Activated T-helper 2 cell treated with anti-CD3 and anti-CD28 coated beads, Interferon-gamma antibody, Interleukin-2, Interleukin-4, amounts not matched to agents 10 μg/mL and 5 μg/mL and 100 μg/mL, durations not matched to agents 14 hours and 24 hours and 36 hours (primary cell): ENCODE data around the gene CAMTA1. TPM values are rescaled to one million over a fixed set of nuclear protein-coding genes. Genes with fewer than 3 reads are reported as not detected.
"Not testable (repeated sequence)": the region's sequence is repeated elsewhere in the genome, so short reads cannot be mapped to it uniquely, and the experiment has no call there.

ENCODE experiments used
- DNase-seq: peaks from one replicate; pipeline ENCODE4 v3.0.0; 2021; ENCODE audit warnings: low spot score
- H3K27ac Mint-ChIP-seq: one replicate; pipeline ENCODE4 v1.8.0; 2021; ENCODE audit warnings: mixed read lengths
- H3K27me3 Mint-ChIP-seq: one replicate; pipeline ENCODE4 v1.8.0; 2021; ENCODE audit warnings: low read depth, mixed read lengths
- H3K36me3 Mint-ChIP-seq: one replicate; pipeline ENCODE4 v1.8.0; 2021; ENCODE audit warnings: low read depth, mixed read lengths
- H3K4me1 Mint-ChIP-seq: one replicate; pipeline ENCODE4 v1.8.0; 2021; ENCODE audit warnings: low read depth, mixed read lengths
- H3K4me3 Mint-ChIP-seq: one replicate; pipeline ENCODE4 v1.8.0; 2021; ENCODE audit warnings: low read depth, mild to moderate bottlenecking, moderate library complexity, mixed read lengths
- H3K9me3 Mint-ChIP-seq: one replicate; pipeline ENCODE4 v1.8.0; 2021; ENCODE audit warnings: mixed read lengths
- intact Hi-C: fragments of 100-400 bp; cut with micrococcal nuclease; formaldehyde crosslinking; loops from one replicate; pipeline ENCODE4 v1.15.1; 2023
- total RNA-seq: library from RNA; stranded (reverse); gene quantifications from 2 replicates; pipeline ENCODE4 v1.2.3, GENCODE V29; 2022

Gene CAMTA1
- total RNA-seq, 1 donor from 2014 or later: 62.9 TPM

DNA sequence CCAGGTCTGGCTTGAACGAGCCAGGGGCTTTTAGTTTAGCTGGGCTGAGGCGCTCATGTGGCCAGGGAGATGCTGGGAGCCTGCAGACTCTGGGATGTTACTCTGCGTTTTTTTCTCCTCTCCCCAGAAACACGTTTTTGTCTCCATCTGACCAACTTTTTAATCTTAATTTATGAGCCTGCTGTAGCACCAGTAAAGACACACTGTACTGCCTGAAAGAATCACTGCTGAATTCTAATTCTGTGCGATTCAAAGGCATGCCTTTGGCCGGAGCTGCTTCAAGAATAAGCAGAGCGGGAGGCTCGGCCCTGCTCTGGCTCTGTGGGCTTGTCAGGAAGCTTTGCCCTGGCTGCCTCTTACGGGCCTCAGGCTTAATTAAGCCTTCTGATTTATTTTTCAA, 129.5 kb downstream of the CAMTA1 start:
- Mint-ChIP-seq H3K36me3 (no peaks in the 10 kb centered on the region), H3K9me3 (no peaks in the 10 kb centered on the region), H3K4me1 (no peaks in the 10 kb centered on the region), H3K27ac (no peak overlapping the region), H3K4me3 (no peak overlapping the region), H3K27me3 (peaks cover 2% of the 10 kb centered on the region)
- intact Hi-C loops: no loop called here
- no peak for DNase-seq

GRCh38 chr1:6915999-6916565, 130.8 kb downstream of the CAMTA1 start:
- H3K4me3 Mint-ChIP-seq: no peak overlapping the region
- H3K36me3 Mint-ChIP-seq: no peaks in the 10 kb centered on the region
- H3K27me3 Mint-ChIP-seq: peaks cover 2% of the 10 kb centered on the region
- no peaks in the 10 kb centered on the region for H3K4me1 Mint-ChIP-seq
- H3K27ac Mint-ChIP-seq: no peak overlapping the region
- intact Hi-C loops: no loop called here
- no peak for DNase-seq
- H3K9me3 Mint-ChIP-seq: no peaks in the 10 kb centered on the region

- Mint-ChIP-seq H3K4me1 (no peaks in the 10 kb centered on the region), H3K9me3 (no peaks in the 10 kb centered on the region), H3K4me3 (no peak overlapping the region), H3K27me3 (peaks cover 4% of the 10 kb centered on the region), H3K27ac (no peak overlapping the region), H3K36me3 (no peaks in the 10 kb centered on the region)
- intact Hi-C loops: no loop called here
- no peak for DNase-seq
Measured at GRCh38 chr1:6917067-6917466, 131.8 kb downstream of the CAMTA1 start.

- DNase-seq: no peak
- H3K27me3 Mint-ChIP-seq: peaks cover 4% of the 10 kb centered on the region
- H3K4me3 Mint-ChIP-seq: no peak overlapping the region
- no peaks in the 10 kb centered on the region for H3K36me3 Mint-ChIP-seq
- H3K9me3 Mint-ChIP-seq: no peaks in the 10 kb centered on the region
- intact Hi-C loops: no loop called here
- no peaks in the 10 kb centered on the region for H3K4me1 Mint-ChIP-seq
- H3K27ac Mint-ChIP-seq: no peak overlapping the region
Measured at GRCh38 chr1:6918186-6918924, 133.1 kb downstream of the CAMTA1 start.

- intact Hi-C loops: no loop called here
- H3K4me3 Mint-ChIP-seq: no peak overlapping the region
- no peak overlapping the region for H3K27ac Mint-ChIP-seq
- no peaks in the 10 kb centered on the region for H3K4me1 Mint-ChIP-seq
- peaks cover 2% of the 10 kb centered on the region for H3K27me3 Mint-ChIP-seq
- no peaks in the 10 kb centered on the region for H3K9me3 Mint-ChIP-seq
- DNase-seq: no peak
- no peaks in the 10 kb centered on the region for H3K36me3 Mint-ChIP-seq
Measured at GRCh38 chr1:6918925-6919511, 133.8 kb downstream of the CAMTA1 start.

- H3K4me3 Mint-ChIP-seq, H3K9me3 Mint-ChIP-seq, DNase-seq, H3K36me3 Mint-ChIP-seq, H3K27me3 Mint-ChIP-seq, H3K27ac Mint-ChIP-seq, intact Hi-C loops, H3K4me1 Mint-ChIP-seq: not testable (repeated sequence)
Measured at GRCh38 chr1:6921506-6921905, 136.3 kb downstream of the CAMTA1 start.

- Mint-ChIP-seq H3K27ac (no peak overlapping the region), H3K4me3 (no peak overlapping the region), H3K9me3 (no peaks in the 10 kb centered on the region), H3K27me3 (peaks cover 2% of the 10 kb centered on the region), H3K36me3 (no peaks in the 10 kb centered on the region), H3K4me1 (no peaks in the 10 kb centered on the region)
- intact Hi-C loops: no loop called here
- DNase-seq: no peak
Measured at GRCh38 chr1:6922096-6922931, 137.1 kb downstream of the CAMTA1 start.

- Mint-ChIP-seq H3K27me3 (peaks cover 3% of the 10 kb centered on the region), H3K9me3 (no peaks in the 10 kb centered on the region), H3K4me3 (no peak overlapping the region), H3K36me3 (no peaks in the 10 kb centered on the region), H3K27ac (no peak overlapping the region), H3K4me1 (no peaks in the 10 kb centered on the region)
- no peak for DNase-seq
- intact Hi-C loops: no loop called here
Measured at GRCh38 chr1:6923012-6923411, 137.8 kb downstream of the CAMTA1 start.

- no peaks in the 10 kb centered on the region for H3K9me3 Mint-ChIP-seq
- no peak for DNase-seq
- H3K27ac Mint-ChIP-seq: no peak overlapping the region
- H3K36me3 Mint-ChIP-seq: no peaks in the 10 kb centered on the region
- peaks cover 4% of the 10 kb centered on the region for H3K27me3 Mint-ChIP-seq
- intact Hi-C loops: no loop called here
- H3K4me3 Mint-ChIP-seq: no peak overlapping the region
- H3K4me1 Mint-ChIP-seq: no peaks in the 10 kb centered on the region
Measured at GRCh38 chr1:6923416-6923815, 138.2 kb downstream of the CAMTA1 start.

GRCh38 chr1:6923955-6924881, 139.0 kb downstream of the CAMTA1 start:
- no peak overlapping the region for H3K27ac Mint-ChIP-seq
- intact Hi-C loops: no loop called here
- DNase-seq: no peak
- H3K27me3 Mint-ChIP-seq: peaks cover 4% of the 10 kb centered on the region
- H3K4me3 Mint-ChIP-seq: no peak overlapping the region
- no peaks in the 10 kb centered on the region for H3K9me3 Mint-ChIP-seq
- H3K4me1 Mint-ChIP-seq: no peaks in the 10 kb centered on the region
- H3K36me3 Mint-ChIP-seq: no peaks in the 10 kb centered on the region

DNA sequence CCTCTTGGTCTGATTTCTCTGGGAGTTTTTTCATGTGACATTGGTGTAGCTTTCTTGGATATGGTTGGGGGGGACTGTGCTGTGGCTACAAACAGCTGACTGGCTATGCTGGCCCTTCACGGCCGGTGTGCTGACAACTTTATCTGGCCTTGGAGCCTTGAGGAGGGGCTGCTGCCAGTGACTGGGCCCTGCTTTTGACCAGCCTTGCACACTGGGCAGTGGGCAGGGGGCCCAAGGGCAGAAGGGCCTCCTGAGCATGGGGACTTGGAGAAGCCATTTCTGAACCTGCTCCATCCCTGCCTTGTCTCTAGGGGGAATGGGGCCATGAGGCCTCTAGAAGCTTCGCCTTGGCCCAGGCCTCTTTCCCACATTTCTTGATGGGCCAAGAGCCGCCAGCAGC, 139.6 kb downstream of the CAMTA1 start:
- Mint-ChIP-seq H3K36me3 (no peaks in the 10 kb centered on the region), H3K9me3 (no peaks in the 10 kb centered on the region), H3K4me1 (no peaks in the 10 kb centered on the region), H3K27ac (no peak overlapping the region), H3K27me3 (peaks cover 4% of the 10 kb centered on the region), H3K4me3 (no peak overlapping the region)
- DNase-seq: no peak
- intact Hi-C loops: no loop called here

- intact Hi-C loops: no loop called here
- DNase-seq: no peak
- H3K9me3 Mint-ChIP-seq: no peaks in the 10 kb centered on the region
- H3K27me3 Mint-ChIP-seq: peaks cover 3% of the 10 kb centered on the region
- no peaks in the 10 kb centered on the region for H3K4me1 Mint-ChIP-seq
- no peak overlapping the region for H3K27ac Mint-ChIP-seq
- H3K36me3 Mint-ChIP-seq: no peaks in the 10 kb centered on the region
- H3K4me3 Mint-ChIP-seq: no peak overlapping the region
Measured at GRCh38 chr1:6927626-6928025, 142.4 kb downstream of the CAMTA1 start.
